ENCODE data around the gene CCND2. TPM values are rescaled to one million over a fixed set of nuclear protein-coding genes. Genes with fewer than 3 reads are reported as not detected.

Gene CCND2
- total RNA-seq, 1 donor from 2014 or later, result 186 TPM

DNA sequence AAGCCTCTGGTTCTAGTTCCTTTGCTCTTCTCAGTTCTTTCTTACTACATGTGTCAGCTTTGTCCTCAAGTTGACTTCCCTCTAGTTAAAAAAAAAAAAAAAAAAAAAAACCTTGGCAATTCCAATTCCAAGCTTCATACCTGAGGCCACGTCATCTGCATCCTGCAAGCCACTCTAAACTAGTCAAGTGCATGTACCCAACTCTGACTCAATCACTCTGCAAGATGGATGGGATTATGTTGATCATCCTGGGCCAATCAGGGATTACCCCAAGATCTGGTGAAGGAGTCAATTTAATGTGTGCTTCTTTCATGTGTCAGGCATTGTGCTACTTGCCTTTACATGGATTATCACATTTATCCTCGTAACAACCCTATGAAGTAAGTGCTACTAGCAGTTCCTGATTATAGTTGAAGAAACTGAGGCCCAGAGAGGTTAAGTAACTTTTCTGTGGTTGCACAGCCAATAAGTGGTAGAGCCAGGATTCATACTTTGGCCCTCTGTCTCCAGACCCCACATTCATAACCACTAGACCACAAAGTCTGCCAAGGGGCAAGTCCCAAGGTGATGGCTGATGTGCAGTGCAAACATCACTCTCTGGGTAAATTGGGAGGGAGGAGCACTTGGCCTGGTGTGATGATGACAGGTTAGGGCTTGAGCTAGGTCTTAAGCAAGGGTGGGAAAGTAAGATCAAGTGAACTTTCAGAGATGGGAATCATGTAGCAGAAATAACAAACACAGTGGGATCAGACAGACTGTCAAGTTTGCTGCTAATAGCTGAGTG lies 17.3 kb upstream of the CCND2 start:
- DNase-seq (ENCODE audit: low read depth, low spot score), result no peak
- no peaks in the 10 kb centered on the region for H3K36me3 Mint-ChIP-seq (ENCODE audit: low read depth)
- no peak overlapping the region for H3K27ac Mint-ChIP-seq (ENCODE audit: unreplicated experiment)
- no peaks in the 10 kb centered on the region for H3K27me3 Mint-ChIP-seq (ENCODE audit: low read depth)
- no peaks in the 10 kb centered on the region for H3K9me3 Mint-ChIP-seq
- H3K4me1 Mint-ChIP-seq, result no peaks in the 10 kb centered on the region
- no peak overlapping the region for H3K4me3 Mint-ChIP-seq
- TF ChIP-seq, protein P1, sequence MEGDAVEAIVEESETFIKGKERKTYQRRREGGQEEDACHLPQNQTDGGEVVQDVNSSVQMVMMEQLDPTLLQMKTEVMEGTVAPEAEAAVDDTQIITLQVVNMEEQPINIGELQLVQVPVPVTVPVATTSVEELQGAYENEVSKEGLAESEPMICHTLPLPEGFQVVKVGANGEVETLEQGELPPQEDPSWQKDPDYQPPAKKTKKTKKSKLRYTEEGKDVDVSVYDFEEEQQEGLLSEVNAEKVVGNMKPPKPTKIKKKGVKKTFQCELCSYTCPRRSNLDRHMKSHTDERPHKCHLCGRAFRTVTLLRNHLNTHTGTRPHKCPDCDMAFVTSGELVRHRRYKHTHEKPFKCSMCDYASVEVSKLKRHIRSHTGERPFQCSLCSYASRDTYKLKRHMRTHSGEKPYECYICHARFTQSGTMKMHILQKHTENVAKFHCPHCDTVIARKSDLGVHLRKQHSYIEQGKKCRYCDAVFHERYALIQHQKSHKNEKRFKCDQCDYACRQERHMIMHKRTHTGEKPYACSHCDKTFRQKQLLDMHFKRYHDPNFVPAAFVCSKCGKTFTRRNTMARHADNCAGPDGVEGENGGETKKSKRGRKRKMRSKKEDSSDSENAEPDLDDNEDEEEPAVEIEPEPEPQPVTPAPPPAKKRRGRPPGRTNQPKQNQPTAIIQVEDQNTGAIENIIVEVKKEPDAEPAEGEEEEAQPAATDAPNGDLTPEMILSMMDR (conservative IDR thresholded peaks at IDR 0.05), result no peak

DNA sequence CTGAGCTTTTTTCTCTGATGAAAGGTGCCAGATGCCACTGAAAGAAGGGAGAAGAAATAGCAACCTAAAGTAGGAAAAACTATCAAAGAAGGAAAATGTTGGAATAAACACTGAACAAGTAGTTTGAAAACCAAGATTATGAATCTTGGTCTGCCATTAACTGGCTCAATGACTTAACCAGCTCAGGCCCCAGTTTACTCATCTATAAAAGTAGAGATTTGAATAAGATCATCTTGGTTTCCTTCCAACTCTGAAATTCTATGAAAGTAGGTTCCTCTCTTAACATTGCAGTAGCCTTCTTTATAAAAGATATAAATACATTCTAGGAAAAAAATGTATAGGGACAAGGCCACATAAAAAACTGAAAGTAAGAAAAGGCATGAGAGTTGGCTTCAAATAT lies 16.1 kb upstream of the CCND2 start:
- no peak overlapping the region for H3K27ac Mint-ChIP-seq (ENCODE audit: unreplicated experiment)
- DNase-seq (ENCODE audit: low read depth, low spot score), result no peak
- H3K27me3 Mint-ChIP-seq (ENCODE audit: low read depth), result peaks cover 3% of the 10 kb centered on the region
- H3K4me3 Mint-ChIP-seq, result no peak overlapping the region
- no peaks in the 10 kb centered on the region for H3K36me3 Mint-ChIP-seq (ENCODE audit: low read depth)
- H3K4me1 Mint-ChIP-seq, result no peaks in the 10 kb centered on the region
- H3K9me3 Mint-ChIP-seq, result no peaks in the 10 kb centered on the region
- TF ChIP-seq, protein P1 (conservative IDR thresholded peaks at IDR 0.05), result no peak

- Mint-ChIP-seq H3K36me3 (ENCODE audit: low read depth) (no peaks in the 10 kb centered on the region), H3K27me3 (ENCODE audit: low read depth) (peaks cover 10% of the 10 kb centered on the region), H3K9me3 (no peaks in the 10 kb centered on the region), H3K4me3 (no peak overlapping the region), H3K4me1 (no peaks in the 10 kb centered on the region), H3K27ac (ENCODE audit: unreplicated experiment) (no peak overlapping the region)
- DNase-seq (ENCODE audit: low read depth, low spot score), result no peak
- TF ChIP-seq, protein P1 (conservative IDR thresholded peaks at IDR 0.05), result no peak
Observed at GRCh38 chr12:4259099-4259498, 14.5 kb upstream of the CCND2 start.

DNA sequence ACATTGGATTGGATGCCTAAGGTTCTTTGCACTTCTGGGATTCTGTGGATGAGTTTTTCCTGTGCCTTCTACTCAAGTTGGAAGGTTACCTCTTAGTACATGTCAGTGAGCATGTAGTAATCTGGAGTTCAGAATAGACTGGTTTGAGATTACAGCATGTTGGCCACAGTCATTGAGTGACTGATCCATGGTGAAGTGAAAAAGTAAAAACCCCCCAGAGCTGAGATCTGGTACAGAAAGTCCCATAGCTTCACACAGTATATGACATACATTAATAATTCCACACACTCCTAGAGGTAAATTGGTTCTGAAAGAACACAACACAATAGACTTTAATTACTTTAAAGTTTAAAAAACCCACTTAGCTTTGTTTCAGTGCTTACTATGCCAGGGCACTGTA lies 11.9 kb upstream of the CCND2 start:
- H3K4me3 Mint-ChIP-seq, result no peak overlapping the region
- TF ChIP-seq, protein P1 (conservative IDR thresholded peaks at IDR 0.05), result no peak
- peaks cover 34% of the 10 kb centered on the region for H3K27me3 Mint-ChIP-seq (ENCODE audit: low read depth)
- H3K9me3 Mint-ChIP-seq, result no peaks in the 10 kb centered on the region
- DNase-seq (ENCODE audit: low read depth, low spot score), result no peak
- no peaks in the 10 kb centered on the region for H3K4me1 Mint-ChIP-seq
- no peak overlapping the region for H3K27ac Mint-ChIP-seq (ENCODE audit: unreplicated experiment)
- no peaks in the 10 kb centered on the region for H3K36me3 Mint-ChIP-seq (ENCODE audit: low read depth)

- Mint-ChIP-seq H3K36me3 (ENCODE audit: low read depth) (no peaks in the 10 kb centered on the region), H3K27me3 (ENCODE audit: low read depth) (peaks cover 66% of the 10 kb centered on the region)
Observed at GRCh38 chr12:4265280-4265679, 8.3 kb upstream of the CCND2 start.

More at GRCh38 chr12:4265280-4265679, 8.3 kb upstream of the CCND2 start:
- no peaks in the 10 kb centered on the region for H3K9me3 Mint-ChIP-seq
- H3K4me1 Mint-ChIP-seq, result peaks cover 13% of the 10 kb centered on the region
- DNase-seq (ENCODE audit: low read depth, low spot score), result no peak
- no peak overlapping the region for H3K4me3 Mint-ChIP-seq
- TF ChIP-seq, protein P1 (conservative IDR thresholded peaks at IDR 0.05), result no peak
- H3K27ac Mint-ChIP-seq (ENCODE audit: unreplicated experiment), result no peak overlapping the region
